K562 (cell line): ENCODE data around the gene MED13L. TPM values are rescaled to one million over a fixed set of nuclear protein-coding genes. Genes with fewer than 3 reads are reported as not detected.

Experiments
- ATAC-seq: fragments of 200-7000 bp; cut with Tn5 transposase; 3 replicates; pipeline ENCODE4 v1.9.1; 2020; ENCODE audit warnings: moderate library complexity
- BruUV-seq: library from RNA; stranded (reverse); fragments of 400-500 nt; replicated peaks from 2 replicates; lab custom pipeline; 2021; lab: Mats Ljungman, UMichigan
- CTCF ChIA-PET: fragments of 300-600 bp; formaldehyde crosslinking; extraction: SDS; loops from one replicate; lab custom pipeline; 2021; ENCODE audit warnings: low intra/inter-chr PET ratio; lab: Yijun Ruan, JAX
- POLR2A ChIA-PET: fragments of 300-600, 350-650 bp; sonication (Branson Sonifier 250); formaldehyde crosslinking; extraction: SDS; loops from one replicate; lab custom pipeline; 2021; ENCODE audit warnings: antibody characterized with exemption, inconsistent platforms; lab: Yijun Ruan, JAX
- DNase-seq, 4 experiments: peaks; one replicate each; pipeline versions ENCODE4 v3.0.0 to v3.0.0-alpha.2; 2011 to 2018; ENCODE audit warnings: low spot score in 3 of 4, mixed read lengths in 3 of 4; ENCODE audit errors: extremely low read depth in 1 of 4
- FAIRE-seq: peaks from 2 replicates; lab custom pipeline; 2011; peaks lifted over from hg19 to GRCh38; lab: Jason Lieb, UNC
- H2AFZ ChIP-seq: 2 replicates; pipeline ENCODE4 v1.6.0; 2011; ENCODE audit warnings: low read depth, low read length, control low read depth, inconsistent platforms
- H3K27ac ChIP-seq: fragments of 200-600 bp; 3 replicates; pipeline ENCODE4 v1.8.0; 2011; ENCODE audit warnings: low read depth, mild to moderate bottlenecking, control low read depth, inconsistent platforms, low read length, moderate library complexity, mixed read lengths; ENCODE audit errors: extremely low read depth
- H3K27me3 ChIP-seq, 2 experiments: fragments of 300-600 bp in 1 of 2; 2 replicates in 1 of 2; 3 replicates in 1 of 2; pipeline versions ENCODE4 v1.6.0 to v1.8.0; 2011; ENCODE audit warnings: inconsistent platforms in 2 of 2, low read length in 2 of 2, mild to moderate bottlenecking in 1 of 2, mixed read lengths in 1 of 2, moderate library complexity in 1 of 2; ENCODE audit not compliant: control insufficient read depth in 2 of 2, insufficient read depth in 2 of 2
- H3K36me3 ChIP-seq: fragments of 300-600 bp; 3 replicates; pipeline ENCODE4 v1.8.0; 2011; ENCODE audit warnings: mild to moderate bottlenecking, low read length, inconsistent platforms; ENCODE audit not compliant: control insufficient read depth, insufficient read depth
- H3K4me1 ChIP-seq, 2 experiments: fragments of 200-600 bp in 1 of 2; replicated peaks in 1 of 2; 2 replicates in 1 of 2; 3 replicates in 1 of 2; pipeline versions ENCODE4 v1.5.1 to v1.8.0; 2011; ENCODE audit warnings: inconsistent platforms in 2 of 2, low read length in 2 of 2, mild to moderate bottlenecking in 1 of 2, mixed read lengths in 1 of 2, moderate library complexity in 1 of 2; ENCODE audit not compliant: control insufficient read depth in 2 of 2, insufficient read depth in 2 of 2
- H3K4me2 ChIP-seq: 2 replicates; pipeline ENCODE4 v1.6.1; 2011; ENCODE audit warnings: low read length, control low read depth, inconsistent platforms, mixed read lengths; ENCODE audit not compliant: insufficient read depth
- H3K4me3 ChIP-seq: fragments of 200-600 bp; sonication (generic), shearing (Covaris generic); 2 replicates; pipeline ENCODE4 v1.5.1; 2016; ENCODE audit warnings: control low read depth, inconsistent platforms
- H3K79me2 ChIP-seq: fragments of 200-600 bp; 3 replicates; pipeline ENCODE4 v1.8.0; 2011; ENCODE audit warnings: low read length, inconsistent platforms; ENCODE audit not compliant: control insufficient read depth, insufficient read depth
- H3K9ac ChIP-seq, 2 experiments: 2 replicates each; pipeline versions ENCODE4 v1.6.0 to v1.6.1; 2011; ENCODE audit warnings: low read depth in 2 of 2, low read length in 2 of 2, control low read depth in 1 of 2, inconsistent platforms in 1 of 2, mild to moderate bottlenecking in 1 of 2, mixed read lengths in 1 of 2; ENCODE audit not compliant: insufficient read depth in 1 of 2
- H3K9me1 ChIP-seq: one replicate; pipeline ENCODE4 v1.6.0; 2011; ENCODE audit warnings: inconsistent platforms, mild to moderate bottlenecking, low read length, moderate library complexity; ENCODE audit not compliant: control insufficient read depth, insufficient read depth
- H3K9me3 ChIP-seq: replicated peaks from 2 replicates; pipeline ENCODE4 v1.5.1; 2011; ENCODE audit warnings: low read depth, low read length, inconsistent platforms; ENCODE audit not compliant: control insufficient read depth, insufficient read depth
- H4K20me1 ChIP-seq: replicated peaks from 2 replicates; pipeline ENCODE4 v1.6.1; 2011; ENCODE audit warnings: low read length, inconsistent platforms, mixed read lengths; ENCODE audit not compliant: control insufficient read depth, insufficient read depth
- ARNT ChIP-seq, 2 experiments: fragments of 450-650 bp; IDR thresholded peaks; 2 replicates each; pipeline ENCODE4 v1.6.1; 2016; ENCODE audit warnings: mild to moderate bottlenecking in 1 of 2
- CTCF ChIP-seq, 3 experiments: IDR thresholded peaks in 2 of 3; conservative IDR thresholded peaks in 1 of 3; 2 replicates each; pipeline ENCODE4 v1.5.1; 2011 to 2012; ENCODE audit warnings: low read length in 3 of 3, mild to moderate bottlenecking in 3 of 3, control low read depth in 2 of 3, improper control_type of control experiment in 1 of 3, inconsistent platforms in 1 of 3, low read depth in 1 of 3, mixed read lengths in 1 of 3, moderate library complexity in 1 of 3; ENCODE audit not compliant: insufficient read depth in 2 of 3
- CTCFL ChIP-seq: IDR thresholded peaks from 2 replicates; pipeline ENCODE4 v1.6.1; 2011; ENCODE audit warnings: borderline replicate concordance, low read depth, mild to moderate bottlenecking, moderate library complexity, low read length; ENCODE audit not compliant: insufficient read depth, poor library complexity, severe bottlenecking
- DEAF1 ChIP-seq: fragments of 450-650 bp; formaldehyde crosslinking; IDR thresholded peaks from 2 replicates; pipeline ENCODE4 v1.4.0; 2020; ENCODE audit warnings: mild to moderate bottlenecking, moderate library complexity
- FOXA3 ChIP-seq, 2 experiments: fragments of 450-650 bp in 1 of 2; sonication (generic) in 1 of 2; formaldehyde crosslinking; IDR thresholded peaks in 1 of 2; conservative IDR thresholded peaks in 1 of 2; 2 replicates each; pipeline versions ENCODE4 v1.4.0 to v1.8.0; 2020 to 2022; ENCODE audit warnings: mild to moderate bottlenecking in 2 of 2, missing genetic modification reagents in 1 of 2
- MBD2 ChIP-seq: sonication (generic); IDR thresholded peaks from 2 replicates; pipeline ENCODE4 v1.6.1; 2016; ENCODE audit warnings: low read depth, borderline replicate concordance
- NFATC3 ChIP-seq: fragments of 450-650 bp; IDR thresholded peaks from 2 replicates; pipeline ENCODE4 v1.6.1; 2017; ENCODE audit warnings: mild to moderate bottlenecking
- PURB ChIP-seq: sonication (generic); formaldehyde crosslinking; IDR thresholded peaks from 2 replicates; pipeline ENCODE4 v1.9.0; 2021; ENCODE audit warnings: low read depth, mild to moderate bottlenecking, missing genetic modification reagents
- RBFOX2 ChIP-seq: fragments of 200-400 bp; formaldehyde crosslinking; IDR thresholded peaks from 2 replicates; pipeline ENCODE4 v1.6.1; 2017; ENCODE audit warnings: low read depth, mild to moderate bottlenecking, low read length, moderate library complexity
- SPI1 ChIP-seq: IDR thresholded peaks from 2 replicates; pipeline ENCODE4 v1.6.1; 2011; ENCODE audit warnings: low read depth, low read length, control low read depth, borderline replicate concordance
- SUPT5H ChIP-seq: fragments of 450-650 bp; IDR thresholded peaks from 2 replicates; pipeline ENCODE4 v1.6.1; 2016
- ZNF133 ChIP-seq: fragments of 250-450 bp; sonication (Bioruptor Pico); IDR thresholded peaks from 2 replicates; pipeline ENCODE4 v1.4.0; 2020; ENCODE audit warnings: mild to moderate bottlenecking
- ZNF134 ChIP-seq: fragments of 250-450 bp; sonication (Bioruptor Pico); conservative IDR thresholded peaks from 2 replicates; pipeline ENCODE4 v1.4.0; 2020
- ZNF384 ChIP-seq: IDR thresholded peaks from 2 replicates; pipeline ENCODE4 v1.6.1; 2012; ENCODE audit warnings: low read depth, low read length, improper control_type of control experiment
- ZNF696 ChIP-seq: fragments of 250-450 bp; sonication (Bioruptor Pico); conservative IDR thresholded peaks from 2 replicates; pipeline ENCODE4 v1.4.0; 2020; ENCODE audit warnings: mild to moderate bottlenecking, moderate library complexity
- whole genome bisulfite sequencing: fragments of 100-300 bp; shearing (Covaris generic); methylation state at CpG from one replicate; pipeline ENCODE4 v1.1.6; 2016; ENCODE audit warnings: low coverage, mixed read lengths; ENCODE audit not compliant: insufficient coverage; ENCODE audit errors: missing lambda C conversion rate; 5-methylcytosine and 5-hydroxymethylcytosine counted together
- in situ Hi-C: fragments of 300-500 bp; cut with MboI; formaldehyde crosslinking; loops from 4 replicates; pipeline ENCODE4 v1.15.0; 2018; ENCODE audit warnings: inconsistent platforms, mixed read lengths
- intact Hi-C: fragments of 100-400 bp; cut with micrococcal nuclease; formaldehyde crosslinking; loops from 2 replicates; pipeline ENCODE4 v1.14.2; 2022
- polyA plus RNA-seq, 8 experiments: library from polyadenylated mRNA; depleted of rRNA in 4 of 8; stranded (reverse) in 5 of 8; unstranded in 3 of 8; fragments of >200 nt; fragmentation: Nextera tagmentation in 2 of 8; fragmentation: Illumina TruSeq in 1 of 8; extraction: Ambion mirVana in 2 of 8; extraction: Trizol in 1 of 8; gene quantifications; 2 replicates each; pipeline versions ENCODE4 v1.2.1 to v1.2.3, GENCODE V29; 2011 to 2014; ENCODE audit warnings: inconsistent platforms in 1 of 8, missing spikeins in 1 of 8
- total RNA-seq, 7 experiments: library from RNA; depleted of rRNA in 6 of 7; stranded (reverse); fragments of >200 nt in 6 of 7; fragmentation: Illumina TruSeq in 2 of 7; extraction: Trizol in 2 of 7; gene quantifications; 2 replicates each; pipeline versions ENCODE4 v1.2.1 to v1.2.3, GENCODE V29; 2011 to 2021; ENCODE audit warnings: low replicate concordance in 1 of 7

The MED13L gene
- total and polyA plus RNA-seq, 9 of the 15 experiments (the other 6 are each of a cell fraction or from before 2014, with no cell fraction given) = 13.4 to 90.3 (median 36.9) TPM

- Histone ChIP-seq H3K9ac (no peak overlapping the region), H3K27me3 (no peaks in the 10 kb centered on the region), H3K79me2 (peaks cover 84% of the 10 kb centered on the region), H2AFZ (no peak overlapping the region), H3K4me3 (no peak overlapping the region), H3K9me3 (no peaks in the 10 kb centered on the region), H3K4me2 (no peak overlapping the region), H3K27ac (no peak overlapping the region), H3K4me1 (peaks cover 0 to 13% of the 10 kb centered on the region in 2 experiments; a peak in 2 of 5 replicates), H3K36me3 (peaks cover 9% of the 10 kb centered on the region; the same call in 2 of the 3 replicates), H3K9me1 (no peaks in the 10 kb centered on the region), H4K20me1 (peaks cover 5% of the 10 kb centered on the region)
- BruUV-seq = no TSS peak
- peak; percentile 77 for FAIRE-seq
- peak; percentile 47 to 69 (median 49) for DNase-seq
- ChIA-PET POLR2A (no interaction called here), CTCF (interaction anchor here (0.7 to 1.7 kb wide), 2 partner anchors 100 to 169 kb away, joined by 4 to 7 read pairs; no protein-coding TSS in a partner anchor)
- in situ Hi-C loops (no loop called here), intact Hi-C loops (loop anchor here (2.0 to 10.0 kb wide), 3 partner anchors 56 to 170 kb away; no protein-coding TSS in a partner anchor)
- WGBS = 29% methylated on average over 7 of the region's 7 CpGs
- peak; percentile 80 for ATAC-seq
- TF ChIP-seq PURB (CRISPR knock-in tag) = no peak
- TF ChIP-seq SUPT5H = no peak
- no peak for TF ChIP-seq NFATC3
- peak in 1 of 2 experiments; percentile 51; a peak in 1 of 4 replicates for TF ChIP-seq ARNT (IDR thresholded peaks at IDR 0.05)
- peak; percentile 16; the same call in 1 of the 2 replicates for TF ChIP-seq SPI1
- no peak for TF ChIP-seq ZNF696 (CRISPR knock-in tag)
- peak; percentile 72 to 85 (median 83) for TF ChIP-seq CTCF (IDR thresholded peaks at IDR 0.05 in 2 of 3, conservative IDR thresholded peaks at IDR 0.05 in 1 of 3; ENCODE audit: insufficient read depth in 2 of 3, low read depth in 1 of 3, low read length in 3 of 3)
- TF ChIP-seq MBD2 = no peak
- peak; percentile 44 for TF ChIP-seq CTCFL
- TF ChIP-seq DEAF1 (CRISPR knock-in tag) = peak; percentile 65; the same call in 1 of the 2 replicates
- TF ChIP-seq FOXA3 (CRISPR knock-in tag; conservative IDR thresholded peaks at IDR 0.05 in 1 of 2, IDR thresholded peaks at IDR 0.05 in 1 of 2) = no peak
- TF ChIP-seq ZNF384 = peak; percentile 98
- no peak for TF ChIP-seq ZNF134 (CRISPR knock-in tag)
- no peak for TF ChIP-seq ZNF133 (CRISPR knock-in tag)
- TF ChIP-seq RBFOX2 = no peak
These were observed 210.9 kb downstream of the MED13L start for GRCh38 chr12:116066381-116067230.
